Endothelial cell of umbilical vein (primary cell): Measurements from ENCODE around the gene UCN3. TPM values are rescaled to one million over a fixed set of nuclear protein-coding genes. Genes with fewer than 3 reads are reported as not detected.

ENCODE experiments used
- BruUV-seq: library from RNA; stranded (reverse); fragments of 400-500 nt; replicated peaks from 2 replicates; lab custom pipeline; 2021; lab: Mats Ljungman, UMichigan
- CTCF ChIA-PET: fragments of 300-600, 350-600 bp; sonication (Branson Sonifier 250); formaldehyde crosslinking; loops from one replicate; lab custom pipeline; 2021; ENCODE audit warnings: antibody characterized with exemption, inconsistent platforms; lab: Charles Lee
- POLR2A ChIA-PET: fragments of 300-600, 350-600 bp; sonication (Branson Sonifier 250); formaldehyde crosslinking; loops from one replicate; lab custom pipeline; 2021; ENCODE audit warnings: antibody characterized with exemption, inconsistent platforms; lab: Charles Lee
- DNase-seq: peaks from one replicate; pipeline ENCODE4 v3.0.0-alpha.2; 2011; ENCODE audit warnings: low read depth, low spot score
- FAIRE-seq: peaks from 2 replicates; lab custom pipeline; 2011; peaks lifted over from hg19 to GRCh38; lab: Jason Lieb, UNC
- H2AFZ ChIP-seq: 2 replicates; pipeline ENCODE4 v1.6.0; 2012; ENCODE audit warnings: low read depth, low read length, control low read depth, inconsistent platforms
- H3K27ac ChIP-seq: 2 replicates; pipeline ENCODE4 v1.5.1; 2011; ENCODE audit warnings: low read depth, mild to moderate bottlenecking, control low read depth, low read length, moderate library complexity; ENCODE audit not compliant: insufficient read depth
- H3K27me3 ChIP-seq, 2 experiments: 2 replicates each; pipeline versions ENCODE4 v1.6.0 to v1.6.1; 2011; ENCODE audit warnings: low read length in 2 of 2, mixed read lengths in 1 of 2; ENCODE audit not compliant: control insufficient read depth in 2 of 2, insufficient read depth in 2 of 2
- H3K36me3 ChIP-seq, 2 experiments: 2 replicates in 1 of 2; 3 replicates in 1 of 2; pipeline ENCODE4 v1.5.1; 2011; ENCODE audit warnings: low read length in 2 of 2, mild to moderate bottlenecking in 1 of 2, moderate library complexity in 1 of 2; ENCODE audit not compliant: control insufficient read depth in 2 of 2, insufficient read depth in 2 of 2; ENCODE audit errors: extremely low read depth in 1 of 2
- H3K4me1 ChIP-seq: 3 replicates; pipeline ENCODE4 v1.5.1; 2011; ENCODE audit warnings: mild to moderate bottlenecking, low read length; ENCODE audit not compliant: control insufficient read depth, insufficient read depth; ENCODE audit errors: extremely low read depth
- H3K4me2 ChIP-seq: 2 replicates; pipeline ENCODE4 v1.6.1; 2011; ENCODE audit warnings: low read length, control low read depth, mixed read lengths; ENCODE audit not compliant: insufficient read depth
- H3K4me3 ChIP-seq, 3 experiments: fragments of 200-600 bp in 1 of 3; sonication (generic), shearing (Covaris generic) in 1 of 3; replicated peaks in 1 of 3; 2 replicates each; pipeline ENCODE4 v1.5.1; 2011 to 2016; ENCODE audit warnings: control low read depth in 3 of 3, low read length in 3 of 3, mild to moderate bottlenecking in 2 of 3, inconsistent platforms in 1 of 3, low read depth in 1 of 3, moderate library complexity in 1 of 3; ENCODE audit not compliant: insufficient read depth in 1 of 3
- H3K79me2 ChIP-seq: 2 replicates; pipeline ENCODE4 v1.6.0; 2012; ENCODE audit warnings: low read length, inconsistent platforms; ENCODE audit not compliant: control insufficient read depth, insufficient read depth
- H3K9ac ChIP-seq: replicated peaks from 2 replicates; pipeline ENCODE3; 2011; ENCODE audit warnings: low read length, control low read depth; ENCODE audit not compliant: insufficient read depth; ENCODE audit errors: extremely low read depth
- H3K9me1 ChIP-seq: replicated peaks from 3 replicates; pipeline ENCODE4 v1.6.0; 2011; ENCODE audit warnings: mild to moderate bottlenecking, low read length; ENCODE audit not compliant: control insufficient read depth, insufficient read depth; ENCODE audit errors: extremely low read depth
- H3K9me3 ChIP-seq: replicated peaks from 2 replicates; pipeline ENCODE4 v1.5.1; 2012; ENCODE audit warnings: low read length, inconsistent platforms; ENCODE audit not compliant: control insufficient read depth, insufficient read depth
- H4K20me1 ChIP-seq: replicated peaks from 2 replicates; pipeline ENCODE3; 2011; ENCODE audit warnings: mild to moderate bottlenecking, low read length; ENCODE audit not compliant: control insufficient read depth, insufficient read depth; ENCODE audit errors: extremely low read depth
- EZH2 ChIP-seq: IDR thresholded peaks from 2 replicates; pipeline ENCODE4 v1.6.1; 2012; ENCODE audit warnings: borderline replicate concordance, low read depth, mild to moderate bottlenecking, moderate library complexity, low read length, inconsistent platforms; ENCODE audit not compliant: severe bottlenecking
- FOS ChIP-seq: IDR thresholded peaks from 2 replicates; pipeline ENCODE4 v1.6.1; 2011; ENCODE audit warnings: mild to moderate bottlenecking, low read length, moderate library complexity, borderline replicate concordance; ENCODE audit not compliant: insufficient read depth
- GATA2 ChIP-seq: IDR thresholded peaks from 2 replicates; pipeline ENCODE4 v1.7.0; 2011; ENCODE audit warnings: low read depth, mild to moderate bottlenecking, moderate library complexity, mixed read lengths, low read length; ENCODE audit not compliant: insufficient read length, insufficient read depth
- JUN ChIP-seq: IDR thresholded peaks from 2 replicates; pipeline ENCODE4 v1.6.1; 2011; ENCODE audit warnings: borderline replicate concordance, low read depth; ENCODE audit not compliant: insufficient read length, insufficient read depth
- MYC ChIP-seq: IDR thresholded peaks from one replicate; pipeline ENCODE4 v1.6.1; 2011; ENCODE audit warnings: mild to moderate bottlenecking, low read depth, low read length
- POLR2A ChIP-seq: IDR thresholded peaks from 2 replicates; pipeline ENCODE4 v1.6.1; 2012; ENCODE audit warnings: low read depth, mild to moderate bottlenecking, control low read depth, low read length
- POLR2AphosphoS5 ChIP-seq: IDR thresholded peaks from 2 replicates; pipeline ENCODE4 v1.6.1; 2012; ENCODE audit warnings: low read depth, mild to moderate bottlenecking, control low read depth, low read length, moderate library complexity; ENCODE audit not compliant: insufficient read depth
- dilution Hi-C: fragments of 300-500 bp; cut with MboI; formaldehyde crosslinking; loops from one replicate; pipeline ENCODE4 v1.15.0; 2019; ENCODE audit warnings: low sequenced_read_pairs; ENCODE audit not compliant: extremely low pct_ligation_motif_present
- intact Hi-C: fragments of 100-400 bp; cut with micrococcal nuclease; formaldehyde crosslinking; loops from one replicate; pipeline ENCODE4 v1.10.0; 2022
- polyA plus RNA-seq, 4 experiments: library from polyadenylated mRNA; depleted of rRNA in 3 of 4; stranded (reverse) in 3 of 4; unstranded in 1 of 4; fragments of >200 nt; gene quantifications; 2 replicates each; pipeline versions ENCODE4 v1.2.1 to v1.2.3, GENCODE V29; 2011 to 2012; ENCODE audit warnings: missing spikeins in 1 of 4
- total RNA-seq: library from RNA; stranded (reverse); gene quantifications from 2 replicates; pipeline ENCODE4 v1.2.3, GENCODE V29; 2021
- TF ChIP-seq, protein P1 (sequence below): IDR thresholded peaks from 2 replicates; pipeline ENCODE4 v1.6.1; 2011; ENCODE audit not compliant: insufficient read depth, insufficient read length
- TF ChIP-seq, protein P2 (sequence below), 2 donors: IDR thresholded peaks; 1 replicate in 1 of 2; 2 replicates in 1 of 2; pipeline ENCODE4 v1.5.1; 2011; ENCODE audit warnings: low read length in 2 of 2, mild to moderate bottlenecking in 2 of 2, moderate library complexity in 2 of 2, control low read depth in 1 of 2, inconsistent platforms in 1 of 2, low read depth in 1 of 2; ENCODE audit not compliant: insufficient read depth in 1 of 2; ENCODE audit errors: extremely low read depth in 1 of 2

The UCN3 gene
- total and polyA plus RNA-seq, 2 donors (not counting 3 experiments of a cell fraction or from before 2014, with no cell fraction given) = not detected

DNA sequence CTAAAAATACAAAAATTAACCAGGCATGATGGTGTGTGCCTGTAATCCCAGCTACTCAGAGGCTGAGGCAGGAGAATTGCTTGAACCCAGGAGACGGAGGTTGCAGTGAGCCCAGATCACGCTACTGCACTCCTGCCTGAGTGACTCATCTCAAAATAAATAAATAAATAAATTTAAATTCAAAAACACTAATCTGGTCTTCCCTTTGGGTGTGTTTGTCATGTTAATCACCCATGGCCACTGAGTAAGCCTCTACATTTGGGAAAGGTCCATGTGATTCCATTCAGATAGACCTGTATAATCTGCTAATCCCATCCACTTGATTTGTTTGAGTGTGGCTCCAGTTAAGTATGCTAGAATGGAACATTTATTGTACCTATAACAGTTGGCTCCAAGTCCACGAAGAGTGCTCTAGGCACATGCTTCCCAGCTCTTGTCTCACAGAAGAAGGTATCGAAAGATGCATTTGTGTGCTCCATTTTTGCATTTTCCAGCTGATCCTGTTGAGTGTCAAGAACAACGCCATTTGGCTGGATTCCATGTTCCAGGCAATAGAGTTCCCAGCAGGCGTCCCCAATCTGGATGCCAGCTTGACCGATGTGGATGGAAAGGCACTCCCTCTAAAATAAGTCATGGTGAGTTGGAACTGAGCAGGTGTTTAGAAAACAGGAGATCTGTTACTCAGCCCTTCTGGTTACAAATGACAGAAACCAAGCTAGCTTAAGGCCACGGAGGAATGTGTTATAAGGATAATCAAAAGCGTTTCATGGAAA is 35.9 kb downstream of the UCN3 start:
- POLR2A ChIA-PET = no interaction called here
- dilution Hi-C loops = no loop called here
- no peaks in the 10 kb centered on the region for H3K79me2 ChIP-seq

More for the DNA sequence above, 35.9 kb downstream of the UCN3 start:
- Histone ChIP-seq H3K4me1 (peaks cover 8% of the 10 kb centered on the region), H4K20me1 (no peaks in the 10 kb centered on the region), H3K9me3 (no peaks in the 10 kb centered on the region), H3K4me2 (no peak overlapping the region), H3K27ac (no peak overlapping the region), H3K27me3 (peaks cover 0 to 2% of the 10 kb centered on the region in 2 experiments), H3K9me1 (no peaks in the 10 kb centered on the region), H3K36me3 (no peaks in the 10 kb centered on the region), H2AFZ (no peak overlapping the region), H3K4me3 (no peak overlapping the region), H3K9ac (no peak overlapping the region)
- CTCF ChIA-PET = no interaction called here
- TF ChIP-seq JUN = no peak
- TF ChIP-seq GATA2 = no peak
- TF ChIP-seq POLR2A = no peak
- TF ChIP-seq POLR2AphosphoS5 = no peak
- TF ChIP-seq FOS = no peak
- TF ChIP-seq MYC = no peak
- TF ChIP-seq, protein P1, sequence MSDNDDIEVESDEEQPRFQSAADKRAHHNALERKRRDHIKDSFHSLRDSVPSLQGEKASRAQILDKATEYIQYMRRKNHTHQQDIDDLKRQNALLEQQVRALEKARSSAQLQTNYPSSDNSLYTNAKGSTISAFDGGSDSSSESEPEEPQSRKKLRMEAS = no peak
- TF ChIP-seq, protein P2, sequence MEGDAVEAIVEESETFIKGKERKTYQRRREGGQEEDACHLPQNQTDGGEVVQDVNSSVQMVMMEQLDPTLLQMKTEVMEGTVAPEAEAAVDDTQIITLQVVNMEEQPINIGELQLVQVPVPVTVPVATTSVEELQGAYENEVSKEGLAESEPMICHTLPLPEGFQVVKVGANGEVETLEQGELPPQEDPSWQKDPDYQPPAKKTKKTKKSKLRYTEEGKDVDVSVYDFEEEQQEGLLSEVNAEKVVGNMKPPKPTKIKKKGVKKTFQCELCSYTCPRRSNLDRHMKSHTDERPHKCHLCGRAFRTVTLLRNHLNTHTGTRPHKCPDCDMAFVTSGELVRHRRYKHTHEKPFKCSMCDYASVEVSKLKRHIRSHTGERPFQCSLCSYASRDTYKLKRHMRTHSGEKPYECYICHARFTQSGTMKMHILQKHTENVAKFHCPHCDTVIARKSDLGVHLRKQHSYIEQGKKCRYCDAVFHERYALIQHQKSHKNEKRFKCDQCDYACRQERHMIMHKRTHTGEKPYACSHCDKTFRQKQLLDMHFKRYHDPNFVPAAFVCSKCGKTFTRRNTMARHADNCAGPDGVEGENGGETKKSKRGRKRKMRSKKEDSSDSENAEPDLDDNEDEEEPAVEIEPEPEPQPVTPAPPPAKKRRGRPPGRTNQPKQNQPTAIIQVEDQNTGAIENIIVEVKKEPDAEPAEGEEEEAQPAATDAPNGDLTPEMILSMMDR (IDR thresholded peaks at IDR 0.05; ENCODE audit: extremely low read depth in 1 of 2, insufficient read depth in 1 of 2, low read depth in 1 of 2, low read length in 2 of 2) = no peak
- no peak for TF ChIP-seq EZH2
- no TSS peak for BruUV-seq
- DNase-seq (no peak), FAIRE-seq (no peak)
- intact Hi-C loops = no loop called here
